LNCAP (cell line): ENCODE data around the gene CCL24.

ENCODE experiments used
- TF ChIP-seq, protein P1 (sequence below): fragments of 450-650 bp; IDR thresholded peaks from 2 replicates; pipeline ENCODE4 v1.5.1; 2017; ENCODE audit warnings: mild to moderate bottlenecking

Gene CCL24

GRCh38 chr7:75804004-75804403 is 9.6 kb downstream of the CCL24 start:
- TF ChIP-seq, protein P1, sequence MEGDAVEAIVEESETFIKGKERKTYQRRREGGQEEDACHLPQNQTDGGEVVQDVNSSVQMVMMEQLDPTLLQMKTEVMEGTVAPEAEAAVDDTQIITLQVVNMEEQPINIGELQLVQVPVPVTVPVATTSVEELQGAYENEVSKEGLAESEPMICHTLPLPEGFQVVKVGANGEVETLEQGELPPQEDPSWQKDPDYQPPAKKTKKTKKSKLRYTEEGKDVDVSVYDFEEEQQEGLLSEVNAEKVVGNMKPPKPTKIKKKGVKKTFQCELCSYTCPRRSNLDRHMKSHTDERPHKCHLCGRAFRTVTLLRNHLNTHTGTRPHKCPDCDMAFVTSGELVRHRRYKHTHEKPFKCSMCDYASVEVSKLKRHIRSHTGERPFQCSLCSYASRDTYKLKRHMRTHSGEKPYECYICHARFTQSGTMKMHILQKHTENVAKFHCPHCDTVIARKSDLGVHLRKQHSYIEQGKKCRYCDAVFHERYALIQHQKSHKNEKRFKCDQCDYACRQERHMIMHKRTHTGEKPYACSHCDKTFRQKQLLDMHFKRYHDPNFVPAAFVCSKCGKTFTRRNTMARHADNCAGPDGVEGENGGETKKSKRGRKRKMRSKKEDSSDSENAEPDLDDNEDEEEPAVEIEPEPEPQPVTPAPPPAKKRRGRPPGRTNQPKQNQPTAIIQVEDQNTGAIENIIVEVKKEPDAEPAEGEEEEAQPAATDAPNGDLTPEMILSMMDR: no peak

- TF ChIP-seq, protein P1: no peak
Observed at GRCh38 chr7:75802552-75802821, 11.1 kb downstream of the CCL24 start.

GRCh38 chr7:75798770-75799169 is 14.8 kb downstream of the CCL24 start:
- TF ChIP-seq, protein P1: no peak

DNA sequence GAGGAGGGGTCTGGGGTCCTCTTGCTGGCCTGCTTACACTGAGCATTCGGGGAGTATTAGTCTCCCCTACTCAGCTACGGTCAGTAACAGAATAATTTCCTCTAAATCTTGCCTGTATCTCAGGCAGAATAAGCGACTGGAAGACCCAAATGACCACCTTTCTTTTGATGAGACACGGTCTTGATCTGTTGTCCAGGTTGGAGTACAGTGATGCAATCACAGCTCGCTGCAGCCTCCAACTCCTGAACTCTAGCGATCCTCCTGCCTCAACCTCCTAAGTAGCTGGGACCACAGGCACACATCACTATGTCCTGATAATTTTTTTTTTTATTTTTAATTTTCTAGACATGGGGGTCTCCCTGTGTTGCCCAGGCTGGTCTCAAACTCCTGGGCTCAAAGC is 17.2 kb downstream of the CCL24 start:
- TF ChIP-seq, protein P1: no peak

- TF ChIP-seq, protein P1: no peak
Observed at GRCh38 chr7:75795831-75796285, 17.7 kb downstream of the CCL24 start.

- TF ChIP-seq, protein P1: no peak
Observed at GRCh38 chr7:75793676-75794075, 19.9 kb downstream of the CCL24 start.

GRCh38 chr7:75789361-75789924 is 24.2 kb downstream of the CCL24 start:
- TF ChIP-seq, protein P1: no peak
